ENCODE measurements around the gene TULP4. TPM values are rescaled to one million over a fixed set of nuclear protein-coding genes. Genes with fewer than 3 reads are reported as not detected.
"Not testable (repeated sequence)": the region's sequence is repeated elsewhere in the genome, so short reads cannot be mapped to it uniquely, and the experiment has no call there.

The TULP4 gene
- total RNA-seq, 1 donor from 2014 or later: 252 TPM

DNA sequence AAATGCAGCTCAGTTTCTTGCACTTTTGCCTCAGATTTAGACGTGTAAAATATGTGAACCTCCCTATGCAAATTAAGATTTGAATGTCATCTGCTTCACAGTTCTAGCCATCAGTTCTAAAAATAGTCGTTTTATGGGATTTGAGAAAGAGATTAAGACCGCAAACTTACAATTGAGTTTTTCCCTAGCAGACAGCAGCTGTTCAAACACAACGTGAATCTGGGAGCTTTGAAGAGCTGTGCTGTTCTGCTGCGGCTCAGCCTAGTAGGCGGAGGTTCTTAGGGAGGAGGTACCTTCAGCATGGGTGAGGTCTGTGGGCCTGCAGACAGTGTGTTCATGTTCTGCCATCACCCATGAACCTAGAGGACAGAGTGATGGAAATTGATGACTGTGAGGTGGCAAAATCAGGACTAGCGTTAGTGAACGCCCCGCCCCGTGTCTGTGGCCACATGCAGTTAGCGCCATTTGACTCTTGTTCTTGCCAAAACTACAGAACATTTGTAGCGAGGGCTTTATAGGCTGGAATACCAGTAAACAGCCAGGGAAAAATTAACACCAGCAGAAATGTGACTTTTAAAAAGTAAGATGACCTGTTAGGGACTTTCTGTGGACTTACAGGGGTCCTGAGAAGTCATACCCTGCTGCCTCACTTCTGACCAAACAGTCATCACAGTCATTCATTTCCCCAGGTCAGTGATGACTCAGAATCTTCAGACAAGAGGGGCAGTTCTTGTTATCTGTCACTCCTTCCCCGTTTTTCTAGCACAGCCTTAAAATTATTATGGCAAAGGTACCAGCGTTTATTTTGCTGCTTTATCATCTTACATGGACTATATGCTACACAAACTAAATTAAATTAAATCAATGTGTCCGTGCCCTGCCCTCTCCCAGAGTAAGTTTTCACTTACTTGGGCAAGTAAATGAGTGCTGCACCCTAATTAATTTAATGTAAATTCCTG, 163.4 kb downstream of the TULP4 start:
- Histone ChIP-seq H3K4me2 (no peak overlapping the region), H3K36me3 (peaks cover 3% of the 10 kb centered on the region), H4K20me1 (ENCODE audit: low read depth) (no peaks in the 10 kb centered on the region), H3K9ac (no peak overlapping the region), H3K4me1 (peaks cover 17% of the 10 kb centered on the region), H3F3A (ENCODE audit: low read depth) (peaks cover 10% of the 10 kb centered on the region), H2AFZ (replicated peaks) (no peak overlapping the region), H3K27me3 (no peaks in the 10 kb centered on the region), H3K4me3 (no peak overlapping the region), H3K79me2 (ENCODE audit: low read depth) (no peaks in the 10 kb centered on the region), H3K9me3 (ENCODE audit: low read depth) (no peaks in the 10 kb centered on the region), H3K27ac (no peak overlapping the region)
- Mint-ChIP-seq H3K4me1 (peaks cover 4% of the 10 kb centered on the region), H3K27me3 (ENCODE audit: insufficient read depth, low read depth) (no peaks in the 10 kb centered on the region), H3K9me3 (no peaks in the 10 kb centered on the region), H3K4me3 (no peak overlapping the region), H3K36me3 (peaks cover 16% of the 10 kb centered on the region), H3K27ac (peak overlapping the region; percentile 29)
- TF ChIP-seq CTCF (IDR thresholded peaks at IDR 0.05): no peak
- TF ChIP-seq EZH2phosphoT487 (IDR thresholded peaks at IDR 0.05): no peak
- no peak for TF ChIP-seq EZH2 (IDR thresholded peaks at IDR 0.05)
- peak; percentile 20 for DNase-seq (ENCODE audit: low spot score)

DNA sequence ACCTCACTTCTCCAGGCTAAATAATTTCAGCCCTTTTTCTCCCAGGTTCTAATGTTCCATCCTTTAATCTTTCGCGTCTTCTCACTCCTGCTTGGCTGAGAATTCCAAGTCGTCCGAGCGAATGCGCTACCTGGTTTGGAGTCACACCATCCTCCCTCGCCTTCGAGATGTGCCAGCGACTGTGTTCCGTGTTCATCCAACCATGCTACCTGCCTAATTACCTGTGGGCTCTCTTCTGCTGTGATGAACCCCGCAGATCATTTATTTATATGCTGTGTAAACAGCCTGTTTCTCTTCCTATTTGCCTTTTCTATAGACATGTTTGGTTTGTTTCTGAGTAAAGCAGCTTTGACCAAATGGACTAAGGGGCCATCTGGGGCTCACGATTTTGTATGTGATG, 164.1 kb downstream of the TULP4 start:
- Histone ChIP-seq H3K9ac (no peak overlapping the region), H3K4me2 (no peak overlapping the region), H3K36me3 (peaks cover 3% of the 10 kb centered on the region), H3K27ac (no peak overlapping the region), H3K4me3 (no peak overlapping the region), H3F3A (ENCODE audit: low read depth) (peaks cover 6% of the 10 kb centered on the region), H3K27me3 (no peaks in the 10 kb centered on the region), H2AFZ (replicated peaks) (no peak overlapping the region), H4K20me1 (ENCODE audit: low read depth) (no peaks in the 10 kb centered on the region), H3K4me1 (peaks cover 14% of the 10 kb centered on the region), H3K9me3 (ENCODE audit: low read depth) (no peaks in the 10 kb centered on the region), H3K79me2 (ENCODE audit: low read depth) (no peaks in the 10 kb centered on the region)
- peaks cover 21% of the 10 kb centered on the region for H3K36me3 Mint-ChIP-seq
- H3K27me3 Mint-ChIP-seq (ENCODE audit: insufficient read depth, low read depth): no peaks in the 10 kb centered on the region
- no peak for DNase-seq (ENCODE audit: low spot score)
- H3K4me1 Mint-ChIP-seq: peaks cover 5% of the 10 kb centered on the region
- no peak overlapping the region for H3K4me3 Mint-ChIP-seq
- H3K9me3 Mint-ChIP-seq: no peaks in the 10 kb centered on the region
- TF ChIP-seq CTCF (IDR thresholded peaks at IDR 0.05) (no peak), EZH2phosphoT487 (IDR thresholded peaks at IDR 0.05) (no peak), EZH2 (IDR thresholded peaks at IDR 0.05) (no peak)
- H3K27ac Mint-ChIP-seq: no peak overlapping the region

DNA sequence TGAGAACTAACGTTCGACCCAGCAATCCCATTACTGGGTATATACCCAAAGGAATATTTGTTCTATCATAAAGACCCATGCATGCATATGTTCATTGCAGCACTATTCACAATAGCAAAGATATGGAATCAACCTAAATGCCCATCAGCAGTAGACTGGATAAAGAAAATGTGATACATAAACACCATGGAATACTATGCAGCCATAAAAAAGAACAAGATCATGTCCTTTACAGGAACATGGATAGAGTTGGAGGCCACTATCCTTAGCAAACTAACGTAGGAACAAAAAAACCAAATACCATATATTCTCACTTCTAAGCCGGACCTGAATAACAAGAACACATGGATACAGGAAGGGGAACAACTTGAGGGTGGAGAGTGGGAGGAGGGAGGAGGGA, 165.5 kb downstream of the TULP4 start:
- H3K9me3 Mint-ChIP-seq; H3K79me2 ChIP-seq (ENCODE audit: low read depth); H3K27me3 ChIP-seq; H3K36me3 ChIP-seq; H3K4me3 ChIP-seq; H3K4me1 ChIP-seq; H3K27me3 Mint-ChIP-seq (ENCODE audit: insufficient read depth, low read depth); H4K20me1 ChIP-seq (ENCODE audit: low read depth); H3K27ac ChIP-seq; H3F3A ChIP-seq (ENCODE audit: low read depth); H3K27ac Mint-ChIP-seq; H2AFZ ChIP-seq (replicated peaks); H3K9me3 ChIP-seq (ENCODE audit: low read depth); H3K9ac ChIP-seq; H3K4me3 Mint-ChIP-seq; H3K4me2 ChIP-seq; DNase-seq (ENCODE audit: low spot score): not testable (repeated sequence)
- peaks cover 26% of the 10 kb centered on the region for H3K36me3 Mint-ChIP-seq
- peaks cover 16% of the 10 kb centered on the region for H3K4me1 Mint-ChIP-seq

DNA sequence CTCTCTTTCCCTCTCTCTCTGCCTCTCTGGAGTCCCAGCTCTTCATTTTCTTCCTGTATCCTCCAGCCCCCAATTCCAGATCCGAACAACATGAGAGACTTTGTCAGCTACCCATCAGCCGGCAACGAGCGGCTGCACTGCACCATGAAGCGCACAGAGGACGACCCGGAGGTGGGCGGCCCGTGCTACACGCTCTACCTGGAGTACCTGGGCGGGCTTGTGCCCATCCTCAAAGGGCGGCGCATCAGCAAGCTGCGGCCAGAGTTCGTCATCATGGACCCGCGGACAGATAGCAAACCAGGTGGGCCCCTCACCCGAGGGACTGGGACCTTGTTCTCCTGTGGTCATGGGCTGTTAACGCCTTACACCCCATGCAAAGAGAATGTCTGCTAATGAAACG, 168.7 kb downstream of the TULP4 start:
- Histone ChIP-seq H3K4me2 (no peak overlapping the region), H3K9me3 (ENCODE audit: low read depth) (no peaks in the 10 kb centered on the region), H2AFZ (replicated peaks) (no peak overlapping the region), H3K36me3 (peaks cover 3% of the 10 kb centered on the region), H3K4me1 (no peaks in the 10 kb centered on the region), H3K27me3 (no peaks in the 10 kb centered on the region), H3F3A (ENCODE audit: low read depth) (no peaks in the 10 kb centered on the region), H4K20me1 (ENCODE audit: low read depth) (no peaks in the 10 kb centered on the region), H3K9ac (no peak overlapping the region), H3K79me2 (ENCODE audit: low read depth) (no peaks in the 10 kb centered on the region), H3K4me3 (no peak overlapping the region), H3K27ac (no peak overlapping the region)
- no peak overlapping the region for H3K27ac Mint-ChIP-seq
- peaks cover 11% of the 10 kb centered on the region for H3K4me1 Mint-ChIP-seq
- DNase-seq (ENCODE audit: low spot score): no peak
- H3K36me3 Mint-ChIP-seq: peaks cover 29% of the 10 kb centered on the region
- no peaks in the 10 kb centered on the region for H3K9me3 Mint-ChIP-seq
- no peaks in the 10 kb centered on the region for H3K27me3 Mint-ChIP-seq (ENCODE audit: insufficient read depth, low read depth)
- no peak overlapping the region for H3K4me3 Mint-ChIP-seq
- TF ChIP-seq CTCF (IDR thresholded peaks at IDR 0.05) (no peak), EZH2 (IDR thresholded peaks at IDR 0.05) (no peak), EZH2phosphoT487 (IDR thresholded peaks at IDR 0.05) (no peak)

Measured in neural progenitor cell (in vitro differentiated cells).